Endothelial cell of umbilical vein (primary cell): ENCODE measurements around the gene MGAT1. TPM values are rescaled to one million over a fixed set of nuclear protein-coding genes. Genes with fewer than 3 reads are reported as not detected.

Source experiments
- BruUV-seq: library from RNA; stranded (reverse); fragments of 400-500 nt; replicated peaks from 2 replicates; lab custom pipeline; 2021; lab: Mats Ljungman, UMichigan
- CTCF ChIA-PET: fragments of 300-600, 350-600 bp; sonication (Branson Sonifier 250); formaldehyde crosslinking; loops from one replicate; lab custom pipeline; 2021; ENCODE audit warnings: antibody characterized with exemption, inconsistent platforms; lab: Charles Lee
- POLR2A ChIA-PET: fragments of 300-600, 350-600 bp; sonication (Branson Sonifier 250); formaldehyde crosslinking; loops from one replicate; lab custom pipeline; 2021; ENCODE audit warnings: antibody characterized with exemption, inconsistent platforms; lab: Charles Lee
- DNase-seq: peaks from one replicate; pipeline ENCODE4 v3.0.0-alpha.2; 2011; ENCODE audit warnings: low read depth, low spot score
- FAIRE-seq: peaks from 2 replicates; lab custom pipeline; 2011; peaks lifted over from hg19 to GRCh38; lab: Jason Lieb, UNC
- H2AFZ ChIP-seq: 2 replicates; pipeline ENCODE4 v1.6.0; 2012; ENCODE audit warnings: low read depth, low read length, control low read depth, inconsistent platforms
- H3K27ac ChIP-seq: 2 replicates; pipeline ENCODE4 v1.5.1; 2011; ENCODE audit warnings: low read depth, mild to moderate bottlenecking, control low read depth, low read length, moderate library complexity; ENCODE audit not compliant: insufficient read depth
- H3K27me3 ChIP-seq, 2 experiments: 2 replicates each; pipeline versions ENCODE4 v1.6.0 to v1.6.1; 2011; ENCODE audit warnings: low read length in 2 of 2, mixed read lengths in 1 of 2; ENCODE audit not compliant: control insufficient read depth in 2 of 2, insufficient read depth in 2 of 2
- H3K36me3 ChIP-seq, 2 experiments: 2 replicates in 1 of 2; 3 replicates in 1 of 2; pipeline ENCODE4 v1.5.1; 2011; ENCODE audit warnings: low read length in 2 of 2, mild to moderate bottlenecking in 1 of 2, moderate library complexity in 1 of 2; ENCODE audit not compliant: control insufficient read depth in 2 of 2, insufficient read depth in 2 of 2; ENCODE audit errors: extremely low read depth in 1 of 2
- H3K4me1 ChIP-seq: 3 replicates; pipeline ENCODE4 v1.5.1; 2011; ENCODE audit warnings: mild to moderate bottlenecking, low read length; ENCODE audit not compliant: control insufficient read depth, insufficient read depth; ENCODE audit errors: extremely low read depth
- H3K4me2 ChIP-seq: 2 replicates; pipeline ENCODE4 v1.6.1; 2011; ENCODE audit warnings: low read length, control low read depth, mixed read lengths; ENCODE audit not compliant: insufficient read depth
- H3K4me3 ChIP-seq, 3 experiments: fragments of 200-600 bp in 1 of 3; sonication (generic), shearing (Covaris generic) in 1 of 3; replicated peaks in 1 of 3; 2 replicates each; pipeline ENCODE4 v1.5.1; 2011 to 2016; ENCODE audit warnings: control low read depth in 3 of 3, low read length in 3 of 3, mild to moderate bottlenecking in 2 of 3, inconsistent platforms in 1 of 3, low read depth in 1 of 3, moderate library complexity in 1 of 3; ENCODE audit not compliant: insufficient read depth in 1 of 3
- H3K79me2 ChIP-seq: 2 replicates; pipeline ENCODE4 v1.6.0; 2012; ENCODE audit warnings: low read length, inconsistent platforms; ENCODE audit not compliant: control insufficient read depth, insufficient read depth
- H3K9ac ChIP-seq: replicated peaks from 2 replicates; pipeline ENCODE3; 2011; ENCODE audit warnings: low read length, control low read depth; ENCODE audit not compliant: insufficient read depth; ENCODE audit errors: extremely low read depth
- H3K9me1 ChIP-seq: replicated peaks from 3 replicates; pipeline ENCODE4 v1.6.0; 2011; ENCODE audit warnings: mild to moderate bottlenecking, low read length; ENCODE audit not compliant: control insufficient read depth, insufficient read depth; ENCODE audit errors: extremely low read depth
- H3K9me3 ChIP-seq: replicated peaks from 2 replicates; pipeline ENCODE4 v1.5.1; 2012; ENCODE audit warnings: low read length, inconsistent platforms; ENCODE audit not compliant: control insufficient read depth, insufficient read depth
- H4K20me1 ChIP-seq: replicated peaks from 2 replicates; pipeline ENCODE3; 2011; ENCODE audit warnings: mild to moderate bottlenecking, low read length; ENCODE audit not compliant: control insufficient read depth, insufficient read depth; ENCODE audit errors: extremely low read depth
- CTCF ChIP-seq, 2 donors: IDR thresholded peaks; 1 replicate in 1 of 2; 2 replicates in 1 of 2; pipeline ENCODE4 v1.5.1; 2011; ENCODE audit warnings: low read length in 2 of 2, mild to moderate bottlenecking in 2 of 2, moderate library complexity in 2 of 2, control low read depth in 1 of 2, inconsistent platforms in 1 of 2, low read depth in 1 of 2; ENCODE audit not compliant: insufficient read depth in 1 of 2; ENCODE audit errors: extremely low read depth in 1 of 2
- EZH2 ChIP-seq: IDR thresholded peaks from 2 replicates; pipeline ENCODE4 v1.6.1; 2012; ENCODE audit warnings: borderline replicate concordance, low read depth, mild to moderate bottlenecking, moderate library complexity, low read length, inconsistent platforms; ENCODE audit not compliant: severe bottlenecking
- GATA2 ChIP-seq: IDR thresholded peaks from 2 replicates; pipeline ENCODE4 v1.7.0; 2011; ENCODE audit warnings: low read depth, mild to moderate bottlenecking, moderate library complexity, mixed read lengths, low read length; ENCODE audit not compliant: insufficient read length, insufficient read depth
- JUN ChIP-seq: IDR thresholded peaks from 2 replicates; pipeline ENCODE4 v1.6.1; 2011; ENCODE audit warnings: borderline replicate concordance, low read depth; ENCODE audit not compliant: insufficient read length, insufficient read depth
- MYC ChIP-seq: IDR thresholded peaks from one replicate; pipeline ENCODE4 v1.6.1; 2011; ENCODE audit warnings: mild to moderate bottlenecking, low read depth, low read length
- POLR2AphosphoS5 ChIP-seq: IDR thresholded peaks from 2 replicates; pipeline ENCODE4 v1.6.1; 2012; ENCODE audit warnings: low read depth, mild to moderate bottlenecking, control low read depth, low read length, moderate library complexity; ENCODE audit not compliant: insufficient read depth
- dilution Hi-C: fragments of 300-500 bp; cut with MboI; formaldehyde crosslinking; loops from one replicate; pipeline ENCODE4 v1.15.0; 2019; ENCODE audit warnings: low sequenced_read_pairs; ENCODE audit not compliant: extremely low pct_ligation_motif_present
- intact Hi-C: fragments of 100-400 bp; cut with micrococcal nuclease; formaldehyde crosslinking; loops from one replicate; pipeline ENCODE4 v1.10.0; 2022
- polyA plus RNA-seq, 4 experiments: library from polyadenylated mRNA; depleted of rRNA in 3 of 4; stranded (reverse) in 3 of 4; unstranded in 1 of 4; fragments of >200 nt; gene quantifications; 2 replicates each; pipeline versions ENCODE4 v1.2.1 to v1.2.3, GENCODE V29; 2011 to 2012; ENCODE audit warnings: missing spikeins in 1 of 4
- total RNA-seq: library from RNA; stranded (reverse); gene quantifications from 2 replicates; pipeline ENCODE4 v1.2.3, GENCODE V29; 2021

The MGAT1 gene
- total and polyA plus RNA-seq, 2 donors (not counting 3 experiments of a cell fraction or from before 2014, with no cell fraction given) = 123 to 126 TPM

GRCh38 chr5:180795771-180796313 lies 6.8 kb downstream of the MGAT1 start:
- Histone ChIP-seq H3K9me1 (no peaks in the 10 kb centered on the region), H3K4me3 (no peak overlapping the region), H3K36me3 (peaks cover 5 to 21% of the 10 kb centered on the region in 2 experiments), H3K4me1 (peaks cover 16% of the 10 kb centered on the region), H3K9ac (no peak overlapping the region), H3K27me3 (no peaks in the 10 kb centered on the region), H3K27ac (no peak overlapping the region), H3K79me2 (peaks cover 90% of the 10 kb centered on the region), H2AFZ (no peak overlapping the region), H3K9me3 (no peaks in the 10 kb centered on the region), H4K20me1 (peaks cover 15% of the 10 kb centered on the region), H3K4me2 (no peak overlapping the region)
- TF ChIP-seq MYC (no peak), CTCF (IDR thresholded peaks at IDR 0.05; ENCODE audit: extremely low read depth in 1 of 2, insufficient read depth in 1 of 2, low read depth in 1 of 2, low read length in 2 of 2) (no peak), GATA2 (no peak), JUN (no peak), POLR2AphosphoS5 (no peak), EZH2 (no peak)
- DNase-seq (no peak), FAIRE-seq (no peak)
- ChIA-PET CTCF (no interaction called here), POLR2A (no interaction called here)
- dilution Hi-C loops = no loop called here
- no TSS peak for BruUV-seq
- intact Hi-C loops = no loop called here
